ENCODE measurements around the gene METAP2. TPM values are rescaled to one million over a fixed set of nuclear protein-coding genes. Genes with fewer than 3 reads are reported as not detected.

Gene METAP2
- total and polyA plus RNA-seq, 8 donors, result 22.4 to 57.2 (median 31.6) TPM

DNA sequence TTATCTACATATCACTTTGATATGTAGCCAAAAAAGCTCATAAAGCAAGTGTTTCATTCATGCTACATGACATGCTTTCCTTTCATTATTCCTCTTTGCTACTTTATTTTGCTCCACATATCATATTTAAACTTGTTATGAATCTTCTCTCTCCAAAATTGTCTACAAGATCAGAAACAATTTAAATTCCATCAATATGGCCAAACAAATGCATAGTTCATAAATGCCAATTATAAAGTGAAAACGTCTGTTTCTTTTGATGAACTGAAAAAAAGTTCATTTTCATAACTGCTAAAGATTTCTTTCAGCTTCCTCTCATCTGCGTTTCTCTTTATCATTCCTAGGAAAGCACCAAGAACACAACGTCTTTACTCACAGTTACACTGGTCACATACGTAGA lies 54.5 kb downstream of the METAP2 start:
- WGBS, 2 donors, result 77 to 78% methylated on average over 4 of the region's 4 CpGs
- no peak for FAIRE-seq
- intact Hi-C loops (cut with DNase I), result no loop called here

GRCh38 chr12:95529693-95530225 lies 55.8 kb downstream of the METAP2 start:
- ATAC-seq (no peak), FAIRE-seq (no peak), DNase-seq (no peak)
- TF ChIP-seq CTCF (IDR thresholded peaks at IDR 0.05), result no peak
- no peaks in the 10 kb centered on the region for H3K36me3 ChIP-seq
- 91 to 98% methylated on average over 4 of the region's 4 CpGs for WGBS, 2 donors
- no peak overlapping the region for H3K27ac ChIP-seq
- H3K27me3 ChIP-seq, result no peaks in the 10 kb centered on the region
- intact Hi-C loops (cut with DNase I), result loop anchor here in 2 of 3 donors (10.0 kb wide), 1 partner anchor 415 kb away; no protein-coding TSS in a partner anchor
- H3K9me3 ChIP-seq, result no peaks in the 10 kb centered on the region
- no peak overlapping the region for H3K4me3 ChIP-seq
- H3K4me1 ChIP-seq, result no peaks in the 10 kb centered on the region

More for the DNA sequence above, 54.5 kb downstream of the METAP2 start:
- no peak overlapping the region for H3K4me3 ChIP-seq
- TF ChIP-seq CTCF (IDR thresholded peaks at IDR 0.05), result no peak
- H3K4me1 ChIP-seq, result no peaks in the 10 kb centered on the region
- no peak overlapping the region for H3K27ac ChIP-seq
- no peaks in the 10 kb centered on the region for H3K27me3 ChIP-seq
- H3K9me3 ChIP-seq, result no peaks in the 10 kb centered on the region
- no peak for DNase-seq
- no peak for ATAC-seq
- no peaks in the 10 kb centered on the region for H3K36me3 ChIP-seq

- Histone ChIP-seq H3K27me3 (no peaks in the 10 kb centered on the region), H3K36me3 (no peaks in the 10 kb centered on the region), H3K4me1 (no peaks in the 10 kb centered on the region), H3K27ac (no peak overlapping the region), H3K4me3 (no peak overlapping the region), H3K9me3 (no peaks in the 10 kb centered on the region)
- no peak for TF ChIP-seq CTCF (IDR thresholded peaks at IDR 0.05)
- no peak for FAIRE-seq
- no peak for DNase-seq
- no peak for ATAC-seq
- intact Hi-C loops (cut with DNase I), result loop anchor here in 2 of 3 donors (10.0 kb wide), 1 partner anchor 418 kb away; no protein-coding TSS in a partner anchor
- WGBS, 2 donors, result 71 to 80% methylated on average over 5 of the region's 5 CpGs
These were observed 58.9 kb downstream of the METAP2 start for GRCh38 chr12:95532851-95533250.

GRCh38 chr12:95533985-95534384 lies 60.0 kb downstream of the METAP2 start:
- Histone ChIP-seq H3K36me3 (no peaks in the 10 kb centered on the region), H3K27me3 (no peaks in the 10 kb centered on the region), H3K4me1 (no peaks in the 10 kb centered on the region), H3K9me3 (no peaks in the 10 kb centered on the region), H3K4me3 (no peak overlapping the region), H3K27ac (no peak overlapping the region)
- no peak for ATAC-seq
- no peak for TF ChIP-seq CTCF (IDR thresholded peaks at IDR 0.05)
- WGBS, 2 donors, result 68 to 72% methylated on average over 4 of the region's 4 CpGs
- no peak for DNase-seq
- intact Hi-C loops (cut with DNase I), result loop anchor here in 2 of 3 donors (10.0 kb wide), 1 partner anchor 419 kb away; no protein-coding TSS in a partner anchor
- no peak for FAIRE-seq

DNA sequence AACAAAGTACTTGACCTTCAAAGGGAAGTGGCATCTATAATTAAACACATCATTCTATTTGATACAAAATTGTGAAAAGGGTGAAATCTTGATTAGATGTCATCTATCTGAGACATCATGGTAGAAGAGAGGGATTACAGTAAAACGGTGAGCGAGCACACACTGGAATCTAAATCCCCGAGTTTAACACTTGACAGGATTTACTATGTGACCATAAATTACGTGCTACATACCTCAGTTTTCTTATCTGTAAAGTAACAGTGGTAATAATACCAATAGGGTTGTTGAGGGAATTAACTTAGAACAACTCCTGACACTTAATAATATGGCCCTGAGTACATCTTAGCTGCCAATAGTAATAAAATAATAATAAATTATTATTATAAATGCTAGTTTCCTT lies 64.1 kb downstream of the METAP2 start:
- Histone ChIP-seq H3K27ac (no peak overlapping the region), H3K4me3 (no peak overlapping the region), H3K27me3 (no peaks in the 10 kb centered on the region), H3K4me1 (no peaks in the 10 kb centered on the region), H3K9me3 (no peaks in the 10 kb centered on the region), H3K36me3 (no peaks in the 10 kb centered on the region)
- ATAC-seq (no peak), DNase-seq (no peak), FAIRE-seq (no peak)
- TF ChIP-seq CTCF (IDR thresholded peaks at IDR 0.05), result no peak
- intact Hi-C loops (cut with DNase I), result loop anchor here in 2 of 3 donors (10.0 kb wide), 1 partner anchor 423 kb away; no protein-coding TSS in a partner anchor
- WGBS, 2 donors, result 73 to 77% methylated on average over 4 of the region's 4 CpGs

All from pancreas (tissue), 10 donors.